Measurements from ENCODE around the gene BUD31.

Gene BUD31

DNA sequence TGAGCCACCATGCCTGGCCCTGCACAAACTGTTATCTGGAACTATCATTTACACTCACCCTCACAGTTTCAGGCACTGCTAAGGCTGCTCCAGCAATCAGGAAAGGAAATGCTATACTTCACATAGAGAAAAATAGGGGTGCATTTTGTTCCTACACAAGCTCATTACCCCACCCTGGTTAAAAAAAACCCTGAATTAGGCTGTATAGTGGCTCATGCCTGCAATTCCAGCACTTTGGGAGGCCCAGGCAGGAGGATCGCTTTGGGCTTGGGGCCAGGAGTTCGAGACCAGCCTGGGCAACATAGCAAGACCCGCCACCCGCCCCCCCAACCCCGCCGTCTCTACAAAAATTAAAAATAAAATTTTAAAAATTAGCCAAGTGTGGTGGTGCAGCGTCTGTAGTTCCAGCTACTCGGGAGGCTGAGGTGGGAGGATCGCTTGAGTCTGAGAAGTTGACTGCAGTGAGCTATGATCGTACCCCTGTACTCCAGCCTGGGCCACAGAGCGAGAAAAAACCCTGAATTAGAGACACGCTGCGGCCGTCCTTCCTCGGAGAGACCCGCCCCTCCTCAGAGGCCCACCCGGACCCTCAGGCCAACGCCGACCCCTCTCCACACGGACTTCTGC lies 29.3 kb downstream of the BUD31 start:
- DNase-seq: no peak

GRCh38 chr7:99438573-99439480 lies 30.1 kb downstream of the BUD31 start, which contains the start of the genes CPSF4 and PTCD1:
Gene CPSF4 (plus strand): TSS chr7:99438943. CDS start chr7:99439083, 140 bp downstream.
Gene PTCD1 (minus strand): TSS chr7:99438798. CDS start chr7:99435242, 3,556 bp downstream.
- DNase-seq: peak; percentile 87

GRCh38 chr7:99440195-99440594 lies 31.4 kb downstream of the BUD31 start:
- no peak for DNase-seq

DNA sequence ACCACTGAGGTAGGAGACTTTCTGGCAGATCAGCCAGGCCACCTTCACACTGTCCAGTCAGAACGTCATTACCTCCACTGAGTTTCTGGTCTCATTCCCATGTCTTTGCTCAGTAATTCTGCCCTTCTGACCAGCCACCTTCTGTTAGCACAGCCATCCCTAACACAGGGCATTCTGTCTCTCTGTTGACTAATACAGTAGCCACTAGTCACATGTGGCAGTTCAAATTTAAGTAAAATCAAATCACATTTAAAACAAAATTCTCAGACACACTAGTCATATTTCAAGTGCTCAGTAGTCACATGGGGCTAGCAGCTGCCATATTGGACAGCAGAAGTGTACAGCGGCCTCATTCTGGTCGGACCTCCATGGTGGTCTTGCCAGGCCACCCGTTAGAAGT lies 37.3 kb downstream of the BUD31 start:
- DNase-seq: no peak

GRCh38 chr7:99447943-99448342 lies 39.2 kb downstream of the BUD31 start:
- DNase-seq: no peak

DNA sequence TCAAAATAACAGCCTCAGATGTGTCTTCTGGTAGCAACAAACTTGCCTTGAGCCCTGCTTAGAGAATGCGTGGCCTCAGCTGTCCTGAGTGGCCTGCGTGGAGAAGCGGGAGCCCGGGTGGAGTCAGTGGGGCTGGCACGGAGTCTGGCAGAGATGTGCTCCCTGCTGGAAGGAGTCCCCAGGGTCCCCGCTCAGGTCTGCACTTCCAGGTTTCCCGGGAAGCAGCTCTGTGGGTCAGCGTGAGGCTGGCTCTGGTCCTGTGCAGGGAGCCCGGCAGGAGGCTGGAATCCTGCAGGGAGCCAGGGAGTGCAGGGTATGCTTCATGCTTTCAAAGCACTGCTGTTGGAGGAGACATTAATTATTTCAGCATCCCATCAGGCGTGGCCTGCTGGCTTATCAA lies 40.1 kb downstream of the BUD31 start:
- no peak for DNase-seq

GRCh38 chr7:99449326-99449725 lies 40.6 kb downstream of the BUD31 start:
- DNase-seq: no peak

DNA sequence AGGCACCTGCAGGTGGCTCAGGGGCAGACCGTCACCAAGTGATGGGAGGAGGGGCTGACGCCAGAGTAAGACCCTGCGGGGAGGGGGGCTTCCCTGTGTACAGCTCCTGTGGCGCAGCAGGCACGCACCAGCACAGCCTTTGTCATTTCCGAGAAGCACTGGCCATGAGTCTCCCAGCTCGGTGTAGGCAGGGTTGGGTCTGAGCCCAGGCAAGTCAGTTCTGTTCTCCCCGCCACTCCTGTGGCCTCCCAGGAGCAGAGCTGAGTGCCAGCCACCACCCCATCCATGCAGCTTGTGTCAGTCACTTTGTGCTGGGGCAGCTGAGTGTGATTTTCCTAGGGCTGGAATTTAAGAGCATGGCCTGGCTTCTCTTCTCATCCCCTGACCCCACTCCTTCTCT lies 43.2 kb downstream of the BUD31 start:
- no peak for DNase-seq

GRCh38 chr7:99452541-99452940 lies 43.8 kb downstream of the BUD31 start:
- DNase-seq: no peak

DNA sequence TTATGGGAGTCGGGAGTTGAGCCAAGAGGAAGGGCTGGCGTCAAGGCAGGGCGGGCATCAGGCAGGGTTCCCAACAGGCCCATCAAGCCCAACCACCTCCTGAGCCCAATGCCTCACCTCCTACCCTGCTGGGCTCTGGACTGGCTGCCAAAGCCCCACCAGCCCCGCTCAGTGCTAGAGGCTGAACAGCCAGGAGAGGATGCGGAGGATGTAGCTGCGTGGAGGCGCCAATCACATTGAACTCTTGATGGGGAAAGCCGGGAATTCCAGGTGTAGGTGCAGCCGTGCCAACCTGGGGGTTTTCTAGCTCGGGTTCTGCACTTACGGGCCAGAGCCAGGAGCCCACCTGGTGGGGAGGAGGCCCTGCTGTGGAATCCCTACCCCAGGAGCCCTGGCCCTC lies 44.3 kb downstream of the BUD31 start:
- DNase-seq: no peak

GRCh38 chr7:99455874-99456273 lies 47.1 kb downstream of the BUD31 start:
- no peak for DNase-seq

GRCh38 chr7:99456288-99456687 lies 47.5 kb downstream of the BUD31 start:
- no peak for DNase-seq

- DNase-seq: no peak
These were observed 48.4 kb downstream of the BUD31 start for GRCh38 chr7:99457050-99457649.

- DNase-seq: no peak
These were observed 49.1 kb downstream of the BUD31 start for GRCh38 chr7:99457650-99458493.

DNA sequence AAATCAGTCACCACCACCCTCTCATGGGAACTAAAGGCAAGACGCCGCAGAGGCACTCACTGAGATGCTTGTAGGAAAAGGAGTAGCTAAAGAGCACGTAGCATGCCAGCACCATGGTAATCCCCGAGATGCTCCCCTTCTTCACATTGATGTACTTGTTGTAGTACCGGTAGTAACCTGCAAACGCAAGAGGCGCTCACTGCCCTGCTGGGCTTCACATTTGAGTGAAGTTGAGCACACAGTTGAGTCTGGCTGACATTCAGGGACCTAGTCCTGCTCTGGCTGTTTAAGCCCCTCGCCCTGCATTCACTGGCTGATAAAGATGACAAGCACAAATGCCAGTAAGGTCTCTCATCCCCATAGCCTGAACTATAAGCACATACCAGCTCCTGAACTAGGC lies 50.3 kb downstream of the BUD31 start:
- DNase-seq: no peak

GRCh38 chr7:99460651-99461050 lies 51.9 kb downstream of the BUD31 start:
- no peak for DNase-seq

GRCh38 chr7:99461221-99461620 lies 52.5 kb downstream of the BUD31 start:
- no peak for DNase-seq

GRCh38 chr7:99465421-99465768 lies 56.6 kb downstream of the BUD31 start:
- no peak for DNase-seq

GRCh38 chr7:99468336-99468918 lies 59.7 kb downstream of the BUD31 start:
- no peak for DNase-seq
